Fibroblast of peridontal ligament (primary cell): Measurements from ENCODE around the gene SELL.
"Not testable (repeated sequence)": the region's sequence is repeated elsewhere in the genome, so short reads cannot be mapped to it uniquely, and the experiment has no call there.

Source experiments
- DNase-seq: peaks from one replicate; pipeline ENCODE4 v3.0.0-alpha.2; 2010; ENCODE audit errors: extremely low read depth

Gene SELL

DNA sequence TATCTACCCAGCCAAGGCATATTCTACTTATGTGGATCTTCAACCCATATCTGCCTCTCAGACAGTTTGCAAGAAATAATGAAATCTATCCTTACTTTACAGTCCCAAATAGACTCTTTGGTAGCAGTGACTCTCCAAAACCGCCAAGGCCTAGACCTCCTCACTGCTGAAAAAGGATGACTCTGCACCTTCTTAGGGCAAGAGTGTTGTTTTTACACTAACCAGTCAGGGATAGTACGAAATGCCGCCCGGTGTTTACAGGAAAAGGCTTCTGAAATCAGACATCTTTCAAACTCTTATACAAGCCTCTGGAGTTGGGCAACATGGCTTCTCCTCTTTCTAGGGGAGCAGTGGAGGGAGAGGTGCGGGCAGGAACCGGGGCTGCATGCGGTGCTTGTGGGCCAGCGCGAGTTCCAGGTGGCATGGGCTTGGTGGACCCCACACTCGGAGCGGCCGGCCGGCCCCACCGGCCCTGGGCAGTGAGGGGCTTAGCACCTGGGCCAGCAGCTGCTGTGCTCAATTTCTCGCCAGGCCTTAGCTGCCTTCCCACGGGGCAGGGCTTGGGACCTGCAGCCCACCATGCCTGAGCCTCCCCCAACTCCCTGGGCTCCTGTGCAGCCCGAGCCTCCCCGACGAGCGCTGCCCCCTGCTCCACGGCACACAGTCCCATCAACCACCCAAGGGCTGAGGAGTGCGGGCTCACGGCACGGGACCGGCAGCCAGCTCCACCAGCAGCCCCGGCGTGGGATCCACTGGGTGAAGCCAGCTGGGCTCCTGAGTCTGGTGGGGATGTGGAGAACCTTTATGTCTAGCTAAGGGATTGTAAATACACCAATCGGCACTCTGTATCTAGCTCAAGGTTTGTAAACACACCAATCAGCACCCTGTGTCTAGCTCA is 43.5 kb downstream of the SELL start:
- not testable (repeated sequence) for DNase-seq

- not testable (repeated sequence) for DNase-seq
Measured at GRCh38 chr1:169667227-169667639, 44.2 kb downstream of the SELL start.

GRCh38 chr1:169662680-169663079 is 48.7 kb downstream of the SELL start:
- not testable (repeated sequence) for DNase-seq

GRCh38 chr1:169661066-169661465 is 50.4 kb downstream of the SELL start:
- not testable (repeated sequence) for DNase-seq

DNA sequence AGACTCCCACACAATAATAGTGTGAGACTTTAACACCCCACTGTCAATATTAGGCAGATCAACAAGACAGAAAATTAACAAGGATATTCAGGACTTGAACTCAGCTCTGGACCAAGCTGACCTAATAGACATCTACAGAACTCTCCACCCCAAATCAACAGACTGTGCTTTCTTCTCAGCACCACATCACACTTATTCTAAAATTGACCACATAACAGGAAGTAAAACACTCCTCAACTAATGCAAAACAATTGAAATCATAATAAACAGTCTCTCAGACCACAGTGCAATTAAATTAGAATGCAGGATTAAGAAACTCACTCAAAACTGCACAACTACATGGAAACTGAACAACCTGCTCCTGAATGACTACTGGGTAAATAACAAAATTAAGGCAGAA is 52.6 kb downstream of the SELL start:
- not testable (repeated sequence) for DNase-seq

DNA sequence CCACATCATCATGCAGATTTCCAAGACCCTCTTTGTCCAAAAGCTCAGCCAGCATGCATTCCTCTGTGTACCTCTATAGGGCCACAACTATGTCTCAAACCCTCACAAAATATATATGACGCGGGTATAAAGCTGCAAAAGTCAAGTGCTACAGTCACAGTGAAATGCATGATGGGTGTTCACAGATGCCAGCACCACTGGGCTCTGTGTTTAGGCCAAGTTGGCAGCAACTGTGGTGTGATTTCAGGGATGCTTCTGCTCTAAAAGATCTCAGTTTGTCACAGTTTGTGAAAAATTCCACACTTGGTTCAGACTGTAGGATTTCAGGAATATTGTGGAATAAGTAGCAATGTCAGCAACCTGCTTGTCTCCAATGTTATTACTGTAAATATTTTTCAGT is 57.5 kb downstream of the SELL start:
- DNase-seq = no peak

GRCh38 chr1:169651035-169651434 is 60.4 kb downstream of the SELL start:
- DNase-seq = no peak

GRCh38 chr1:169650551-169650950 is 60.9 kb downstream of the SELL start:
- no peak for DNase-seq

- no peak for DNase-seq
Measured at GRCh38 chr1:169648709-169649108, 62.7 kb downstream of the SELL start.

GRCh38 chr1:169648187-169648586 is 63.2 kb downstream of the SELL start:
- no peak for DNase-seq

- DNase-seq = no peak
Measured at GRCh38 chr1:169647512-169647911, 63.9 kb downstream of the SELL start.

DNA sequence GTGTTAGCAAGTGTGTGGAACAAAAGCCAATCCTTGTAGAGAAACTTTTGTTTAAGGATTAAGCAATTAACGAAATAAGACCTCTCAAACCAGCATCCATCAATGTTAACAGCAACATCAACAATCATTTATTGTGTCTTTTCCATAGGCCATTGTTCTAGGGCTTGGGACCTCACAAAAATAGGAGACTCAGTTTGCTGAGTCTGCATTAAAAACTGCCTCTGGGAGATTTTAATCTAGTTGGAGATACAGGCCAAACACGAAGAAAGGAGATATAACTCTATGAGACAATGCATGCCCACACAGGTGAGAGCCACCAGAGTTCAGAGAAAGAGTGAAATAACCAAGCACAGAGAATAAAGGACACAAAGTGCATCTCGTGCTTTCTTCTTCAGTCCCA is 67.1 kb downstream of the SELL start:
- DNase-seq = no peak
